Measurements from ENCODE around the gene ZNF738. TPM values are rescaled to one million over a fixed set of nuclear protein-coding genes. Genes with fewer than 3 reads are reported as not detected.

Gene ZNF738
- total and polyA plus RNA-seq, 2 experiments from 2014 or later: 137 to 138 TPM

DNA sequence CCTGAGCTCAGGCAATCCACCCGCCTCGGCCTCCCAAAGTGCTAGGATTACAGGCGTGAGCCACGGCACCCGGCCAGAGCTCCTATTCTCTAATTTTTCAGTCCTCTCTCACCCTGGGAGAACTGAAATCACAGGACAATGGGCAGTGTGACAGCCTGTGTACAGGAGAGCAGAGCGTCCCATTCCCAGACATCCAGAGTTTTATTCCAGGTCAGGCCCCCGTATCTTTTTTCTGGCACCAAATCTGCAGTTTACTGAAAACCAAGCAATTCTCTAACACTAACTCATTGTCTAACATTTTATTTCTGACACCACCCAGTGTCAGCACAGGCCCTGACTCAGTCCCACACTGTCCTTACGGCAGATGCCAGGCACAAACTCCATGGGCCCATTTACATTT is 36.3 kb upstream of the ZNF738 start (continued):
- TF ChIP-seq EZH2 (IDR thresholded peaks at IDR 0.05; ENCODE audit: low read depth, unreplicated experiment) (no peak), EZH2phosphoT487 (IDR thresholded peaks at IDR 0.05; ENCODE audit: unreplicated experiment) (no peak), JUNB (IDR thresholded peaks at IDR 0.05; ENCODE audit: unreplicated experiment) (no peak), STAT1 (IDR thresholded peaks at IDR 0.05; ENCODE audit: unreplicated experiment) (no peak), NANOG (IDR thresholded peaks at IDR 0.05; ENCODE audit: borderline replicate concordance) (no peak)
- TF ChIP-seq, protein P1, sequence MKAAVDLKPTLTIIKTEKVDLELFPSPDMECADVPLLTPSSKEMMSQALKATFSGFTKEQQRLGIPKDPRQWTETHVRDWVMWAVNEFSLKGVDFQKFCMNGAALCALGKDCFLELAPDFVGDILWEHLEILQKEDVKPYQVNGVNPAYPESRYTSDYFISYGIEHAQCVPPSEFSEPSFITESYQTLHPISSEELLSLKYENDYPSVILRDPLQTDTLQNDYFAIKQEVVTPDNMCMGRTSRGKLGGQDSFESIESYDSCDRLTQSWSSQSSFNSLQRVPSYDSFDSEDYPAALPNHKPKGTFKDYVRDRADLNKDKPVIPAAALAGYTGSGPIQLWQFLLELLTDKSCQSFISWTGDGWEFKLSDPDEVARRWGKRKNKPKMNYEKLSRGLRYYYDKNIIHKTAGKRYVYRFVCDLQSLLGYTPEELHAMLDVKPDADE (IDR thresholded peaks at IDR 0.05): no peak

DNA sequence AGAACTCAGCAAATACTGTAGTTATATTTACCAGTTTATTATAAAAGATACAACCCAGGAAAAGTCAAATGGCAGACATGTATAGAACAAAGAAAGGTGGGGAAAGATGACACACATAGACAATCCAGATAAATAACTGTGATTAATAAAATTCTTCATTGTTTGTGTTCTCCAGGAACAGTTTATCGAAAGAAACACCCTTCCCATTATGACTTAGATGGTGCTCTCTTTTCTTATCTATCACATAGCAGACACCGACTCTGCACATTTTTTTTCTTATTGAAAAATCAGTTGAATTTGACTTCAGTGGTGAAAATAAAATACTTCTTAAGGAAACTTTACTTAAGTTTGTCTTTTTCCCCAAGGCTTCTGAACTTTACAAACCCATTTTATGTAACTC is 35.8 kb upstream of the ZNF738 start:
- Histone ChIP-seq H3K4me3 (no peak overlapping the region; the same call in 1 of the 2 replicates), H3K79me2 (replicated peaks; ENCODE audit: insufficient read depth) (peaks cover 100% of the 10 kb centered on the region), H3K9me2 (ENCODE audit: insufficient read depth) (no peaks in the 10 kb centered on the region; the same call in 1 of the 2 replicates), H3F3A (replicated peaks; ENCODE audit: low read depth) (no peaks in the 10 kb centered on the region), H3K4me2 (peak overlapping the region; percentile 67), H3K36me3 (ENCODE audit: insufficient read depth) (peaks cover 16% of the 10 kb centered on the region), H3K4me1 (ENCODE audit: insufficient read depth) (peaks cover 45% of the 10 kb centered on the region), H2AFZ (no peak overlapping the region), H3K27ac (ENCODE audit: low read depth) (no peak overlapping the region; the same call in 1 of the 2 replicates), H3K27me3 (ENCODE audit: insufficient read depth) (no peaks in the 10 kb centered on the region), H4K20me1 (replicated peaks; ENCODE audit: insufficient read depth) (peaks cover 35% of the 10 kb centered on the region)
- H3K27me3 Mint-ChIP-seq (ENCODE audit: insufficient read depth, low read depth, poor library complexity): peaks cover 9% of the 10 kb centered on the region
- peak overlapping the region; percentile 76; the same call in 1 of the 2 replicates for H3K27ac Mint-ChIP-seq
- peaks cover 44% of the 10 kb centered on the region for H3K4me1 Mint-ChIP-seq
- peaks cover 42% of the 10 kb centered on the region for H3K36me3 Mint-ChIP-seq (ENCODE audit: low read depth)
- peaks cover 14% of the 10 kb centered on the region for H3K9me3 Mint-ChIP-seq
- no peak for ATAC-seq
- no peak for DNase-seq (ENCODE audit: low spot score)
- no peak overlapping the region for H3K4me3 Mint-ChIP-seq
- TF ChIP-seq STAT1 (IDR thresholded peaks at IDR 0.05; ENCODE audit: unreplicated experiment) (no peak), JUNB (IDR thresholded peaks at IDR 0.05; ENCODE audit: unreplicated experiment) (no peak), ZNF462 (CRISPR knock-in tag; IDR thresholded peaks at IDR 0.05) (no peak), EZH2phosphoT487 (IDR thresholded peaks at IDR 0.05; ENCODE audit: unreplicated experiment) (no peak), ZNF331 (CRISPR knock-in tag; IDR thresholded peaks at IDR 0.05; ENCODE audit: low read depth) (no peak), CREB1 (CRISPR knock-in tag; IDR thresholded peaks at IDR 0.05; ENCODE audit: low read depth) (no peak), NANOG (IDR thresholded peaks at IDR 0.05; ENCODE audit: borderline replicate concordance) (no peak)
- TF ChIP-seq, protein P1 (IDR thresholded peaks at IDR 0.05): no peak
- TF ChIP-seq, protein P2, sequence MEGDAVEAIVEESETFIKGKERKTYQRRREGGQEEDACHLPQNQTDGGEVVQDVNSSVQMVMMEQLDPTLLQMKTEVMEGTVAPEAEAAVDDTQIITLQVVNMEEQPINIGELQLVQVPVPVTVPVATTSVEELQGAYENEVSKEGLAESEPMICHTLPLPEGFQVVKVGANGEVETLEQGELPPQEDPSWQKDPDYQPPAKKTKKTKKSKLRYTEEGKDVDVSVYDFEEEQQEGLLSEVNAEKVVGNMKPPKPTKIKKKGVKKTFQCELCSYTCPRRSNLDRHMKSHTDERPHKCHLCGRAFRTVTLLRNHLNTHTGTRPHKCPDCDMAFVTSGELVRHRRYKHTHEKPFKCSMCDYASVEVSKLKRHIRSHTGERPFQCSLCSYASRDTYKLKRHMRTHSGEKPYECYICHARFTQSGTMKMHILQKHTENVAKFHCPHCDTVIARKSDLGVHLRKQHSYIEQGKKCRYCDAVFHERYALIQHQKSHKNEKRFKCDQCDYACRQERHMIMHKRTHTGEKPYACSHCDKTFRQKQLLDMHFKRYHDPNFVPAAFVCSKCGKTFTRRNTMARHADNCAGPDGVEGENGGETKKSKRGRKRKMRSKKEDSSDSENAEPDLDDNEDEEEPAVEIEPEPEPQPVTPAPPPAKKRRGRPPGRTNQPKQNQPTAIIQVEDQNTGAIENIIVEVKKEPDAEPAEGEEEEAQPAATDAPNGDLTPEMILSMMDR (conservative IDR thresholded peaks at IDR 0.05; ENCODE audit: low read depth in 2 of 2): no peak

All from GM23338 (cell line).